GM19035 (cell line): ENCODE results near the gene RHBDL3.
"Not testable (repeated sequence)": the region's sequence is repeated elsewhere in the genome, so short reads cannot be mapped to it uniquely, and the experiment has no call there.

Experiments
- ATAC-seq: cut with Tn5 transposase; IDR thresholded peaks from one replicate; pipeline ENCODE4 v1.9.1; 2021; ENCODE audit not compliant: unreplicated experiment

Gene RHBDL3

DNA sequence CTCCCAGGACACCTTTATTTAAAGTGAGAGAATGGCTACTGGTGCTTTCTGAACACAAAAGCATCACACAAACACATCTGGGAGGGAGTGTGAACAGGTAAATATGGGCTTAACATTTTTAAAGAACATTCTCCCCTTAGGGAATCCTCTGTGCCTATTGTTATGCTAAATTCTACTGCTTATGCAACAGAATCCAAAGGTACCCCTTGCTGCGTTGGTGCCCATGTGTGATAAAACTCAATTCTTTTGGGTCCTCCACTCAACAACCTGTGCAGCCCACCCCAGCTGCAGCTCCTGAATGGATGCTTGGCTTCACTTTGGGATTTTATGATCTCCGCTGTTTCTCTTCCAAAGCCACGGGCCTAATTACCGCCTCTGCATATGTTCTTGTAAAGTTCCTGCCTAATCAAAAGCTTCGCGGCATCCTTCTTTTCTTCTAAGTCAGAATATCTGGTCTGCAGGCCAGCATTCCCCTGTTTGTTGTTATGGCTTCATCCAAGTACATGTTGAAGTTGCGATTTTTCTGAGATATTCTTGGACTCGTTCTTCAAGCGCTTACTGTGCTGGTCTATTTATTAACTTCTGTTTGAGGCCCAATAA is 23.9 kb downstream of the RHBDL3 start:
- no peak for ATAC-seq

DNA sequence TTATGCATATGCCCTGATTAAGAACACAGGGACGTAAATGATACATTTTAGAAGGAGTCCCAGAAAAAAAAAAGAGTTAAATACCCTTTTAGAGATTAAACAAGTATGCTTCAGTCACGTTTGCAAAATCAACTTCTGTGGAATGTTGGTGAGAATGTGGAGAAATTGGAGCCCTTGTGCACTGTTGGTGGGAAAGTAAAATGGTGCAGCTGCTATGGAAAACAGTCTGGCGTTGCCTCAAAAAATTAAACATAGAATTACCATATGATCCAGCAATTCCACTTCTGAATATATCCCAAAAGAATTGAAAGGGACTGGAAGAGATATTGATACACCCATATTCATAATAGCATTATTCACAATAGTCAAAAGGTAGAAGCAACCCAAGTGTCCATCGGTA is 26.5 kb downstream of the RHBDL3 start:
- no peak for ATAC-seq

DNA sequence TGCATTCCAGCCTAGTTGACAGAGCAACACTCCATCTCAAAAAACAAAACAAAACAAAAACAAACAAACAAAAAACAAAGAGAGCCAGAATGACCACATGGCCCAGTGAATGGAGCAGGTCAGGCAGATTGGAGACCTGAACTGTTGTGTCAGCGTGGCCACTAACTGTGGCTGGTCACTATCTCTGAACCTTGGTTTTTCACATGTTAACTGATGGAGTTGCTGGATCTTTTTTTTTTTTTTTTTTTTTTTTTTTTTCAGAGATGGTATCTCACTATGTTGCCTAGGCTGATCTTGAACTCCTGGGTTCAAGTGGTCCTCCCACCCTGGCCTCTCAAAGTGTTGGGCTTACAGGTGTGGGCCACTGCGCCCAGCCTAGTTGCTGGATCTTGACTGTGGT is 31.8 kb downstream of the RHBDL3 start:
- ATAC-seq: no peak

DNA sequence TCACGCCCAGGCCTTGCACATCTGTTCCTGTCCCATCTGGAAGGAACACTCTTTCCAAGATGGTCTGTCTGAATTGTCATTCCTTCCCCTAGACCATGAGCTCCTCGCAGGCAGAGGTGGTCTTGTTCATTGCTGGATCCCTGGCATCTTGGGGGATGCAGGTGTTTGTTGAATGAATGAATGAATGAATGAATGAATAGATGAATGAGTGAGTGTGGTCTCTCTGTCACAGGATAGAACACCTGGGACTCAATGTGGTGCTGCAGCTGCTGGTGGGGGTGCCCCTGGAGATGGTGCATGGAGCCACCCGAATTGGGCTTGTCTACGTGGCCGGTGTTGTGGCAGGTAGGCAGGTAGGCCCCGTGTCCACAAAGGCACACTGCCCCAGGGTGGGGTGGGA is 32.2 kb downstream of the RHBDL3 start:
- ATAC-seq: no peak

DNA sequence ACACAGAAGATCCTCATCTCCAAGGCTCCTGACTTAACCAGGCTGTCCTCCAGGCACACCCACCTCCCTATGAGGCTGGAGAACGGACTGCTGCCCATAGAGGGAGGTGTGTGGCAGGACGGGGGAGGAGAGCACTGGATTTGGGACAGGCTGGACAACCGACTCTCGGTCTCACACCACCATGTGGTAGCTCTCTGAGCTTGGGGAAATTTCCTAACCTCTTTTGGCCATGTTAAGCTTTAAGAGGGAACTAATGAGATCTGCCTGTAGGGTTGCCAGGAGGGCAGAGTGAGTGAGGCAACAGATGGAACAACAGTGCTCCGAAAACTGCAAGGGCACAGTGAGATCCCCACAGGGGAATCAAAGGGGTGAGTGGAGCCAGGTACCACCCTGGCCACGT is 32.7 kb downstream of the RHBDL3 start:
- no peak for ATAC-seq

DNA sequence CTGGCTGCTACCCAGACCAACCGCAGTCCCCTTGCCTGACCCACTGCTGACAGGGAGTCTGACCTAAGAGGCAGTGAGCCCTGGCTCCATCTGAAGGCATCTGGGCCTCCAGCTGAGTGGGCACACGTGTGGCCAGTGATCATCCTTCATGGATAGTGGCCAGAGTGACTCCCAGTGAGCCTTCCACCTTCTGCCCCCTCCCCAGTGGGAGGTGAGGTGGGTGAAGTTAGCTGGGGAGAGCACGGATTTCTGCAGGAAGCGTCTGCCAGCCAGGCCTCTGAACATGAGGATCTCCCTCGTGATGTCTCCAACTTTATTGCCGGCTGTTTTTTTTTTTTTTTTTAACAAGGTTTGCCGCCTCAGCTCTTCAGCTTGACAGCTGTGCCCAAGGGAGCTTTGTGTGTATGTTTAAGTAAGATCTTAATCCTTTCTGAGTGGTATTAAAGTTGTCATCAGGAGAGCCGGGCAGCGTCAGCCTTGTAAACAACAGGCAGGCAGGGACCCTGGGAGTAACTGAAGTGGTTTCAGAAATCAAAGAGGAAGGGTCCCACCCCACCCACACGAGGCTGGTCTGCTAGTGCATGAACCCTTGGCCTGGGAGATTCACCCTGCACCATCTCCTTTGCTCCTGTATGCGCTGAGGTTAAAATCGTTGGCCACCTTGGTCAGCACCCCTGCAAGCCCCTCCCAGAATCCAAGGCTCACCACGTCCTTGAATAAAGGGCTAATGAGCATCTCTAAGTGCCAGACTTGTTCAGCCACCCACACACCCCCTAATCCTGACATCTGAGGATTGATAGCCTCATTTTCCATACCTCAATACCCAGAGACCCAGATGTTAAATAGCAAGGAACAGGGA is 33.3 kb downstream of the RHBDL3 start:
- ATAC-seq: no peak

DNA sequence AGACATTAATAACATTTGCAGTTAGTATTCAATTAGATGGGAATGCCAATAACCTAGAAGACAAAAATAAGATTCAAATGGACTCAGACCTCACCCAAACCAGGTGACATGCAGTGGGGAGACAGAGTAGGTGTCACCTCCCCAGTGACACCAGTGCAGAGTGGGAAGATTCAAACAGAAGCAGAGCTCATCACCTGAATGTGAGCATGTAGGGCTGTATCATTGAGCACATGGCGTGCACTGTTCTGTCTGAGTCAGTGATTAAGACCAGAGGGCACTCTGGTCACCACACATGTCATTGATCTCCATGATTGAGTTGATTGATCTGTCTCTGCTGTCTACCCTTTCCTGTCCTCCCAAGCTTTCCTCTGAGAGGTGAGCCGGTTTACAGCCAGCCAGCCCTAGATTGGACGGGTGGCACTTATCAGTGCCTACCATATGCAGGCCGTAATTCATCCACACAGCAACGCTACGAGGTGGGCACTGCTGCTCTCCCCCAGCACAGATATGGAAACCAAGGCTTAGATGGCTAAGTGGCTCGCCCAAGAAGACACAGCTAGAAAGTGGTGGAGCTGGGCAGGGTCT is 34.0 kb downstream of the RHBDL3 start:
- no peak for ATAC-seq

DNA sequence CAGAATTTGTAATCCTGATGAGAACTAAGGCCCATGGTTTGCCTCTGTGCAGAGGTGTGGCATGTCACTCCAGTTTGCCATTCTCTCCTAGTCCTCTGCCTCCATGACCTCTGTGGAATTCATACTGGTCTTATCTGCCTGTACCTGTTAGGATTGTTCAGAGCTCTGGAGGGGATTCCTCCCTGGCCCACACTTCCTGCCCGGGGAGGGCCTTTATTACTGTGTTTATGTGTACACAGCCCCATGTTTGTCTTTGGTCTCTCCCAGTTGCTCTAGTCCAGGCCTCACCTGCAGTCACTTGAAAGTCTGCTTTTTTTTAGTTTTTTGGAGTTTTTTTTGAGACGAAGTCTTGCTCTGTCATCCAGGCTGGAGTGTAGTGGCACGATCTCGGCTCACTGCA is 36.4 kb downstream of the RHBDL3 start:
- ATAC-seq: no peak

DNA sequence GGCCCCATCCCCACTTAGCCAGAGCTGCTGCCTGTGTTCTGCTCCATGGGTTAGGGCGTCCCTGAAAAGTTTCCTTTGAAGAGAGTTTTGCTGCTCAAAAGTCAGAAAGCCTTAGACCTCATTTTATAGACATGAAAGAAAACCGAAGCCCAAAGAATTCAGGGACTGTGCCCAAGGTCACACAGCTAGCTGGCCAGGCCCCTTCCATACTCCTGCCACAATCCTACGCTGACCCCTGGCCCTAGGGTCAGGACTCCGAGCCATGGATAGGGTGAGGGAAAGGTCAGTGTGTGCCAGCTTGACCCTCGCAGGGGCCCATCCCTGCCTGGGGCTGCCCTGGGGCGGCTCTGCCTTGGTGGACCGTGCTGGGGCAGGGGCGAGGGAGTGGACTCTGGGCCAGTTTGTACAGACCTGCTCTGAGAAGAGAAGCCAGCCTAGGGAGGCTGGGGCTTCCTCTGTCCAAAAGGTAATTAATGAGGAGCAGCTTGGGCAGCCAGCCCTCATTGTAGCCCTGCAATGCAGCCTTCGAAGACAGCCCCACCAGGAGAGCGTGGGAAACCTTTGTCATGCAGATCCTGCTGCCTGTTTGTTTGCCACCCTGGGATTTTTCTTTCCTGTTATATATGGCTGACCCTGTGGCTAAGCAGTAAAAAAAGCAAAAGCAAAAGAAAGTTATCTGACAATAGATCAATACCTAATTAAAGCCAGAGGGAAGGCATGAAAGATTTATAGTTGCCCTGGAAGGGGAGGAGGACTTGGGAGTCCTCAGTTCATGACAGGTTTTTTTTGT is 37.4 kb downstream of the RHBDL3 start:
- no peak for ATAC-seq

DNA sequence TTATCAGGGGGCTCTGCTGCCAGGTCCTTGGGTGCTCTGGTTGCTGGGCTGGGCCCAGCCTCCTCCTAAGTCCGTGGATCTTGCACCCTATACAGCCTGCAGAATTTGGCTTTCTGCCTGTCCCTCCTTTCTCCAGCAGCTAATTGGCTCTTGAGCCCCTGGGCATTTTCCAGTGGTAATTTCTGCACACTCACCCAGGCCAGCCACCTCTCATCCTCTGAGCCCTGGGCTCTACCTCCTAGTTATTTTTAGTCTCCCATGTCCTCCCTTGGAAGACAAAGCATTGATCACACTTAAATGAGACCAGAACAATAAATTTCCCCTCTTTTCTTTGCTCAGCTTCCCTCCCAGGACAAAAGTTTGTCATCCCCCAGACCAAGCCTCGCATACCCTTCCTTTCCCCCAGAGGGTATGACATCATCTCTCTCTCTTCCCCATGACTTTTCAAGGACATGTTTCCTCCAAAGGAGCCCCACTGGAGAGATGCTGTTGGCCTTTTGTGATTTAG is 38.2 kb downstream of the RHBDL3 start:
- no peak for ATAC-seq

DNA sequence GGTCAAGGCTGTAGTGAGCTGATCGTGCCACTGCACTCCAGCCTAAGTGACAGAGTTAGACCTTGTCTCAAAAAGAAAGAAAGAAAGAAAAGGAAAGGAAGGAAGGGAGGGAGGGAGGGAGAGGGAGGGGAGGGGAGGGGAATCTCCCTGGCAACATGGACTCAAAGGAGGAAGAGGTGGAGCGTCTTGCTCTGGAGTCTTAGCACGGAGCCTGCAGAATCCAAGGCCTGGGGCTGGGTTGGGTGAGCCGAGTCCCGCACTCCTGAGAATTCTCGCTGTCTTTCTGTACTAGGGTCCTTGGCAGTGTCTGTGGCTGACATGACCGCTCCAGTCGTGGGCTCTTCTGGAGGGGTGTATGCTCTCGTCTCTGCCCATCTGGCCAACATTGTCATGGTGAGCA is 39.4 kb downstream of the RHBDL3 start:
- no peak for ATAC-seq

DNA sequence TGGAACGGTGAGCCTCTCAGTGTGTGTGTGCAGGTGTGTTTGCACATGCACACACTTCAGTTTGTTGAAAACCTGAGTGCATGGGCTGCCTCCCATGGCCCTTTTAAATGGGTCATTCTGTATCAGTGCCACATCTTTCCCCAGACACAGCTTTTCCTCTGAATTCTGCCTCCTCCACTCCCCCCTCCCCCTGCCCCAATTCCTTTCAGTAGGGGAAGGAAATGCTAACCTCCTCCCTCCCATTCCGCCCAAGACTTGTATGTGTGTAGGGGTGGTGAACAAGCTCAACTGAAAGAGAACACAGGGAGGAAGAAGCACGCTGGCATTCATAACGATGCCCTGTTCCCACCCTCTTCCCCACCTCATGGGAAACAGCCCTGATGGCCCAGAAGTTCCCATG is 42.0 kb downstream of the RHBDL3 start:
- no peak for ATAC-seq

DNA sequence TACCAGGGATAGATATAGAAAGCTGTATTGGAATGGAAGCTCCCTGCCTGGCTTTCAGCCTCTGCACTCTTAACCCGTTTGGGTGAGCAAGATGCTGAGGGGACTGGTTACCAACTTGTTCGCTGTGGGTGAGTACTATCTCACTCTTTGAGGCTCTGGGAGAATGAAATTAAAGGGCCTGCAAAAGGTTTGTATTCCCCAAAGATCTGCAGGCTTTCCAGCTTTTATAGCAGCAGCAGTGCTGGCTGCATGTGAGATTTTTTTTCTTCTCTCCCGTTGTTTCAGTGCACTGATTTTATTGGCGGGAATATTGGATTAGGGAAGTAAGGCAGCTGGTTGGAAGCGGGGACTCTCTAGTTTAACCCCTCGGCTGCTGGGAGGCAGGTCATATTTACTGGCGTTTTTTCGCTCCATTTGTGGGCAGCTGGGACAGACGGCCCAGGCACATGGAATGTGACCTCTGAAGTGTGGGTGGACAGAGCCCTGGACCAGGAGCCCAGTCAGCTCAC is 45.5 kb downstream of the RHBDL3 start:
- no peak for ATAC-seq

DNA sequence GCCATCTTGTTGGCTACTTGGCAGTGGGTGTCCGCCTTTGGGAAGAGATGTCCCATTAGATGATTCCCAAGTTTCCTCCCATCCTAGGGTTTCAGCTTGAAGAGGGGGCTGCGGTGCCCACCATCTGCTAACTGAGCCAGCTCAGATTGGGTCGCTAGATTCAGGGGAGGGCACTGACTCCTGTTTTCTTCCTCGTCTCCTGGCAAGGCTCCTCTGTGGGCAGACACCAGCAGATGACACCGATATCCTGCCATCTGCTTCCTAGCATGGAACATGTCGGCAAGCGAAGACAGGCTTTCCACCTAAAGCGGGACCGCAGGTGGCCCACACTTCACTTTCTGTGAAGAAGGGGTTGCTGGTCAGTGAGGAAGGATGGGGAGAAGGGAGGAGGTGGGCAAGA is 49.0 kb downstream of the RHBDL3 start:
- ATAC-seq: no peak

DNA sequence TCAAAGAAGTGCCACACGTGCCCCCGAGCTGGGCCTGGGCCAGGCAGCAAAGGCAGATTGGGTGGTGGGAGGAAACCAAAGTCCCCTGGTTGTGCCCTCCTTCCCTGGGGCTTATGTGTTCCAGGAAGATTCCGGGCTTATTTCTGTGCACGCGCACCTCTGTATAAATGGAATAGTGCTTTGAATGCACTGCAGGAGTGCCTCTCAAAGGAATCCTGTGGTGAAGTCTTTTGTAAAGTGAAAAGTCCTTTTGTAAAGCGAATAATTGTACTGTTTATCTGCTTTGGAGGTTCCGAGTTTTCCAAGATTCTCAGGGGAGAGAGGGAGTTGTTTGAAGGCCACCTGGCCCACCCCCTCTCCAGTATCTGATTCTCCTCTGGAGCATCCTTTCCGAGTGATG is 49.5 kb downstream of the RHBDL3 start:
- ATAC-seq: no peak

DNA sequence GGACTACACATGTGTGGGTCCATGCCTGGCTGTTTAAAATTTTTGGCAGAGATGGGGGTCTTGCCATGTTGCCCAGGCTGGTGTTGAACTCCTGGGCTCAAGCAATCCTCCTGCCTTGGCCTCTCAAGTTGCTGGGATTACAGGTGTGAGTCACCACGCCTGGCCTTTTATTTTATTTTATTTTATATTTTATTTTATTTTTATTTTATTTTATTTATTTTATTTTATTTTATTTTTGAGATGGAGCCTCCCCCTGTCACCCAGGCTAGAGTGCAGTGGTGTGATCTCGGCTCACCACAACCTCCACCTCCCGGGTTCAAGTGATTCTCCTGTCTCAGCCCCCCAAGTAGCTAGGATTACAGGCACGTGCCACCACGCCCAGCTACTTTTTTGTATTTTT is 51.0 kb downstream of the RHBDL3 start:
- ATAC-seq: not testable (repeated sequence)

DNA sequence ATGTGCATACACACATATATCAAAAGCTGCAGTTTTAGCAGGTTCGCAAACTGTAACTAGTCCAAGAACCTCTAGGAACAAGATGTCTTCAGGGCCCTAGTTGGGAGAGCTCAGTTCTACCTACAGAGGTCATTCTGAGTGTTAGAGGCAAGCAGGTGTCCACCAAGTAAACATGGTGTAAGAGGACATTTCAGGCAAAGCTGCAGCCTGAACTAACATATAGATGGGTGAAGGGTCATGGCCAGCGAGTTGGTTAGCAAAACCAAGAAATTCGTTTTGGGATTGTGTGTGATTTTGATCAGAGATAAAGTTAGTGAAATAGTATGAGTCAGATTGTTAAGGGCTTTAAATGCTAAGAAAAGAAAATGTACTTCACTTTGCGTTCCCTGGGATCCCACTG is 51.7 kb downstream of the RHBDL3 start:
- no peak for ATAC-seq

DNA sequence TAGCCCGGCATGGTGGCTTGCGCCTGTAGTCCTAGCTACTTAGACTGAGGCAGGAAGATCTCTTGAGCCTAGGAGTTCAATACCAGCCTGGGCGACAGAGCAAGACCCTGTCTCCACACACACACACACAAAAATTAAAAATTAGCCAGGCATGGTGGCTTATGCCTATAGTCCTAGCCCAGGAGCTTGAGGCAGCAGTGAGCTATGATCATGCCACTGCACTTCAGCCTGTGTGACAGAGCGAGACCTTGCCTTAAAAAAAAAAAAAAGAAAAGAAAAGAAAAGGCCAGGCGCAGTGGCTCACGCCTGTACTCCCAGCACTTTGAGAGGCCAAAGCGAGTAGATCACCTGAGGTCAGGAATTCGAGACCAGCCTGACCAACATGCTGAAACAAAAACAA is 52.4 kb downstream of the RHBDL3 start:
- no peak for ATAC-seq

DNA sequence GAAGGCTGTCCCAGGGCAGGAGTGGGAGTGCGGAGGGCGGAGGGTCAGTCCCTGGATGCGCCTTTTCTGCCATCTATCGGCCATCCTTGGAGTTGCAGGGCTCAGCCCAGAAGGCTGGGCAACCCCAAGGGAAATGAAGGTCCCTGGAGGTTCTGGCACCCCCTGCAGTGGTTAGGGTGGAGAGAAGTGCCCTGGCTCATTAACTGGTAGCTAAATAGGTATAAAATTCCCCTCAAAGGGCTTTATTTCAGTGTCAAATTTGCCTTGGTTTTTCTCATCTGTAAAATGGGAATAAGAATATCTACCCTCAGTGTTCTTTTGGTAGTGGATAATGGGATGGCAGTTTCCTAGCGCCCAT is 53.9 kb downstream of the RHBDL3 start:
- peak; percentile 72 for ATAC-seq

DNA sequence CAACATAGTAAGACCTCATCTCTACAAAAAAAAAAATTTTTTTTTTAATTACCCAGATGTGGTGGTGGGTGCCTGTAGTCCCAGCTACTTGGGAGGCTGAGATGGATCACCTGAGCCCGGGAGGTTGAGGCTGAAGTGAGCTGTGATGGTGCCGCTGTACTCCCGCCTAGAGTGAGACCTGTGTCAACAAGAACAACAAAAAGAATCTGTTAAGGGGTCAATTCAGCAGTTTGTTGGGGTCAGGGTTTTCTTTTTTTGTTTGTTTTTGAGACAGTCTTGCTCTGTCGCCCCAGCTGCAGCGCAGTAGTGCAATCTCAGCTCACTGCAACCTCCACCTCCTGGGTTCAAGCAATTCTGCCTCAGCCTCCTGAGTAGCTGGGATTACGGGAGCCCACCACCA is 54.4 kb downstream of the RHBDL3 start:
- not testable (repeated sequence) for ATAC-seq

DNA sequence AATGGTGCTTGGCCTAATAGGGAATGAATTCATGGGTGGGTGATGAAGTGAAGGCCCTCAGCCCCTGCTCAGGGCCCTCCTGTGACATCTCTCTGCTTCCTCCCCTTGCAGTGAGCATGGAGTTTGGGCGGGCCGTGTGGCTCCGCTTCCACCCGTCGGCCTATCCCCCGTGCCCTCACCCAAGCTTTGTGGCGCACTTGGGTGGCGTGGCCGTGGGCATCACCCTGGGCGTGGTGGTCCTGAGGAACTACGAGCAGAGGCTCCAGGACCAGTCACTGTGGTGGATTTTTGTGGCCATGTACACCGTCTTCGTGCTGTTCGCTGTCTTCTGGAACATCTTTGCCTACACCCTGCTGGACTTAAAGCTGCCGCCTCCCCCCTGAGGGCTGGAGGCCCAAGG is 55.2 kb downstream of the RHBDL3 start:
- no peak for ATAC-seq
